HEK293 (cell line): ENCODE results near the gene MON1B.

Experiments
- BCL11A ChIP-seq: fragments of 450-650 bp; formaldehyde crosslinking; IDR thresholded peaks from 2 replicates; pipeline ENCODE4 v1.5.1; 2016; ENCODE audit warnings: low read depth, missing biosample characterization, missing genetic modification characterization
- BCL11B ChIP-seq: fragments of 450-650 bp; formaldehyde crosslinking; IDR thresholded peaks from 2 replicates; pipeline ENCODE4 v1.5.1; 2016; ENCODE audit warnings: low read depth, missing biosample characterization, missing genetic modification characterization
- GLI4 ChIP-seq: fragments of 450-650 bp; formaldehyde crosslinking; IDR thresholded peaks from 2 replicates; pipeline ENCODE4 v1.5.1; 2016; ENCODE audit warnings: missing biosample characterization, missing genetic modification characterization
- MZF1 ChIP-seq: fragments of 450-650 bp; formaldehyde crosslinking; IDR thresholded peaks from 2 replicates; pipeline ENCODE4 v1.5.1; 2017; ENCODE audit warnings: missing biosample characterization, missing genetic modification characterization, borderline replicate concordance
- PRDM10 ChIP-seq: fragments of 450-650 bp; formaldehyde crosslinking; IDR thresholded peaks from 2 replicates; pipeline ENCODE4 v1.5.1; 2016; ENCODE audit warnings: missing biosample characterization, missing genetic modification characterization
- RBAK ChIP-seq: fragments of 450-650 bp; formaldehyde crosslinking; IDR thresholded peaks from 2 replicates; pipeline ENCODE4 v1.5.1; 2016; ENCODE audit warnings: missing biosample characterization, missing genetic modification characterization
- SP2 ChIP-seq: fragments of 450-650 bp; formaldehyde crosslinking; IDR thresholded peaks from 2 replicates; pipeline ENCODE4 v1.5.1; 2016; ENCODE audit warnings: missing biosample characterization, missing genetic modification characterization
- SP7 ChIP-seq: fragments of 450-650 bp; formaldehyde crosslinking; IDR thresholded peaks from 2 replicates; pipeline ENCODE4 v1.5.1; 2016; ENCODE audit warnings: missing biosample characterization, missing genetic modification characterization
- TSHZ1 ChIP-seq: fragments of 450-650 bp; formaldehyde crosslinking; IDR thresholded peaks from 2 replicates; pipeline ENCODE4 v1.5.1; 2016; ENCODE audit warnings: missing biosample characterization, missing genetic modification characterization, borderline replicate concordance
- ZBTB17 ChIP-seq: fragments of 450-650 bp; formaldehyde crosslinking; IDR thresholded peaks from 2 replicates; pipeline ENCODE4 v1.5.1; 2016; ENCODE audit warnings: missing biosample characterization, missing genetic modification characterization
- ZBTB7A ChIP-seq: fragments of 450-650 bp; formaldehyde crosslinking; IDR thresholded peaks from 2 replicates; pipeline ENCODE4 v1.5.1; 2016; ENCODE audit warnings: low read depth, missing biosample characterization, missing genetic modification characterization
- ZEB2 ChIP-seq: fragments of 450-650 bp; formaldehyde crosslinking; IDR thresholded peaks from 2 replicates; pipeline ENCODE4 v1.5.1; 2016; ENCODE audit warnings: missing biosample characterization, missing genetic modification characterization
- ZNF132 ChIP-seq: fragments of 450-650 bp; formaldehyde crosslinking; IDR thresholded peaks from 2 replicates; pipeline ENCODE4 v1.5.1; 2017; ENCODE audit warnings: missing biosample characterization, missing genetic modification characterization, borderline replicate concordance
- ZNF140 ChIP-seq: fragments of 450-650 bp; formaldehyde crosslinking; IDR thresholded peaks from 2 replicates; pipeline ENCODE4 v1.5.1; 2016; ENCODE audit warnings: missing biosample characterization, missing genetic modification characterization
- ZNF23 ChIP-seq: fragments of 450-650 bp; formaldehyde crosslinking; IDR thresholded peaks from 2 replicates; pipeline ENCODE4 v1.5.1; 2016; ENCODE audit warnings: missing biosample characterization, missing genetic modification characterization, borderline replicate concordance
- ZNF239 ChIP-seq: fragments of 450-650 bp; formaldehyde crosslinking; IDR thresholded peaks from 2 replicates; pipeline ENCODE4 v1.5.1; 2016; ENCODE audit warnings: missing biosample characterization, missing genetic modification characterization
- ZNF292 ChIP-seq: fragments of 450-650 bp; formaldehyde crosslinking; IDR thresholded peaks from 2 replicates; pipeline ENCODE4 v1.5.1; 2016; ENCODE audit warnings: low read depth, missing biosample characterization, missing genetic modification characterization, borderline replicate concordance
- ZNF354C ChIP-seq: fragments of 450-650 bp; formaldehyde crosslinking; IDR thresholded peaks from 2 replicates; pipeline ENCODE4 v1.5.1; 2016; ENCODE audit warnings: missing biosample characterization, missing genetic modification characterization, low read depth, borderline replicate concordance
- ZNF449 ChIP-seq: fragments of 450-650 bp; formaldehyde crosslinking; IDR thresholded peaks from 2 replicates; pipeline ENCODE4 v1.5.1; 2017; ENCODE audit warnings: missing biosample characterization, mild to moderate bottlenecking, missing genetic modification characterization, moderate library complexity
- ZNF664 ChIP-seq: fragments of 450-650 bp; formaldehyde crosslinking; IDR thresholded peaks from 2 replicates; pipeline ENCODE4 v1.5.1; 2016; ENCODE audit warnings: missing biosample characterization, missing genetic modification characterization
- ZNF677 ChIP-seq: fragments of 450-650 bp; IDR thresholded peaks from 2 replicates; pipeline ENCODE4 v1.5.0; 2018; ENCODE audit warnings: missing biosample characterization, mild to moderate bottlenecking, missing genetic modification characterization, moderate library complexity
- ZNF701 ChIP-seq: fragments of 450-650 bp; formaldehyde crosslinking; IDR thresholded peaks from 2 replicates; pipeline ENCODE4 v1.5.1; 2016; ENCODE audit warnings: missing biosample characterization, missing genetic modification characterization
- ZNF704 ChIP-seq: fragments of 450-650 bp; formaldehyde crosslinking; IDR thresholded peaks from 2 replicates; pipeline ENCODE4 v1.5.1; 2016; ENCODE audit warnings: missing biosample characterization, missing genetic modification characterization
- ZNF76 ChIP-seq: fragments of 450-650 bp; formaldehyde crosslinking; IDR thresholded peaks from 2 replicates; pipeline ENCODE4; 2016; ENCODE audit warnings: low read depth, missing biosample characterization, missing genetic modification characterization, borderline replicate concordance
- ZNF785 ChIP-seq: fragments of 450-650 bp; formaldehyde crosslinking; IDR thresholded peaks from 2 replicates; pipeline ENCODE4 v1.5.1; 2016; ENCODE audit warnings: missing biosample characterization, missing genetic modification characterization
- ZNF837 ChIP-seq: fragments of 450-650 bp; formaldehyde crosslinking; IDR thresholded peaks from 2 replicates; pipeline ENCODE4 v1.5.1; 2016; ENCODE audit warnings: missing biosample characterization, missing genetic modification characterization
- ZSCAN5A ChIP-seq: fragments of 450-650 bp; formaldehyde crosslinking; IDR thresholded peaks from 2 replicates; pipeline ENCODE4 v1.5.1; 2016; ENCODE audit warnings: missing biosample characterization, missing genetic modification characterization

MON1B gene

GRCh38 chr16:77190478-77191258 lies at the start of gene MON1B (continued):
- TF ChIP-seq ZNF785, result no peak
- no peak for TF ChIP-seq ZBTB7A
- no peak for TF ChIP-seq ZNF23
- TF ChIP-seq RBAK (tag by site-specific recombination), result no peak
- TF ChIP-seq ZNF132, result no peak
- TF ChIP-seq ZEB2 (tag by site-specific recombination), result peak; percentile 60
- no peak for TF ChIP-seq TSHZ1
- TF ChIP-seq ZNF664 (tag by site-specific recombination), result no peak
- no peak for TF ChIP-seq ZNF837 (tag by site-specific recombination)
- TF ChIP-seq ZNF76 (tag by site-specific recombination), result peak; percentile 72; the same call in 1 of the 2 replicates
- no peak for TF ChIP-seq ZNF701 (tag by site-specific recombination)
- no peak for TF ChIP-seq ZNF354C (tag by site-specific recombination)
- no peak for TF ChIP-seq ZNF140
- no peak for TF ChIP-seq ZNF677 (tag by site-specific recombination)
- no peak for TF ChIP-seq ZNF704 (tag by site-specific recombination)
- TF ChIP-seq MZF1 (tag by site-specific recombination), result 0 out of 2 replicates have a peak, but pooled peaks have one; percentile 29
- no peak for TF ChIP-seq BCL11B
- TF ChIP-seq ZBTB17 (tag by site-specific recombination), result peak; percentile 87
- TF ChIP-seq ZNF449 (tag by site-specific recombination), result no peak
- peak; percentile 53 for TF ChIP-seq SP7 (tag by site-specific recombination)
- TF ChIP-seq SP2 (tag by site-specific recombination), result peak; percentile 94
- TF ChIP-seq ZSCAN5A, result no peak
- TF ChIP-seq ZNF292 (tag by site-specific recombination), result no peak
- no peak for TF ChIP-seq ZNF239 (tag by site-specific recombination)
- TF ChIP-seq BCL11A (tag by site-specific recombination), result no peak
- peak; percentile 82 for TF ChIP-seq PRDM10 (tag by site-specific recombination)
- no peak for TF ChIP-seq GLI4
